Right kidney (tissue), 1 donor: ENCODE data around the gene DNAH2.

Experiments
- DNase-seq: peaks from one replicate; pipeline ENCODE4 v3.0.0-alpha.2; 2016

The DNAH2 gene

DNA sequence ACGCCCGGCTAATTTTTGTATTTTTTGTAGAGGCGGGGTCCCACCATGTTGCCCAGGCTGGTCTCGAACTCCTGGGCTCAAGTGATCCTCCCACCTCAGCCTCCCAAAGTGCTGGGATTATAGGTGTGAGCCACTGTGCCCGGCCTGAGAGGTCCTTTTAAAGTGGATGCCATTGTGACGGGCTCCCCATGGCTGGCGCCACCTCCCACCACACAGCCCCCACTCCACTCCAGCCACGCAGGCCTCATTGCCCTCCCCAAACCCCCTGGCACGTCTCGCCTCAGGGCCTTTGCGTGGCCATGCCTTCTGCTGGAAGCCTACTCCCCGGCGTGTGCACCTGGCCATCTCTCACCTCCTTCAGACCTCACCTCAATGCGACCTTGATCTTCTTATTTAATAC lies 104.6 kb downstream of the DNAH2 start:
- no peak for DNase-seq

DNA sequence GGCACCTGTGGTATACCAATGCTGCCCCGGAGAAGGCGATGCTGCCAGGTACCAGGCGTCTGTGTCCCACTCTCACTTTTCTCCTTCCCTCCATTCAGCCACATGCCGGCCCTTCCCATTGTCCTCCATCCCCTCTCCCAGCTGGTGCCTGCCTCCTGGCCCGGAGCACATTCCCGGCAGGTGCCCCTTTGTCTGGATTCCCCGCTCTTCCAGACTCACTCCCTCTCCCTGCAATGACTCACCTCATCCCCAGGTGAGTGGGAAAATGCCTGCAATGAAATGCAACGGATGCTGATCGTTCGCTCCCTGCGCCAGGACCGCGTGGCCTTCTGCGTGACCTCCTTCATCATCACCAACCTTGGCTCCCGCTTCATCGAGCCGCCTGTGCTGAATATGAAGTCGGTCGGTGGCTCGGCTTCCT lies 106.0 kb downstream of the DNAH2 start:
- DNase-seq, result no peak

GRCh38 chr17:7824021-7824924 lies 106.7 kb downstream of the DNAH2 start:
- DNase-seq, result no peak

GRCh38 chr17:7825206-7825990 lies 107.9 kb downstream of the DNAH2 start:
- DNase-seq, result no peak

DNA sequence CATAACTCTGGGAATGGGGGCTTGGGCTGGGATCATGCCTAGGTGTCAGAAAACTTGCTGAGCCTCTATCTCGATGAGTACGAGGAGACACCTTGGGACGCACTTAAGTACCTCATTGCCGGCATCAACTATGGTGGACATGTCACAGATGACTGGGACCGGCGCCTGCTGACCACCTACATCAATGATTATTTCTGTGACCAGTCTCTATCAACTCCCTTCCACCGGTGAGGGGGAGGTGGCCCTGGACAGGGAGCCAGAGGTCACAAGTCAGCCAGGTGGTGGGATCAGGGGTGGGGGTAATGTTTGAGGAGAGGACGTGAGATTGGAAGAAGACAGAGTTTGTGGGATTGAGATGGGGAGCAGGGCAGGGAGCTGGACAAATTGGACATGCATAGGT lies 113.1 kb downstream of the DNAH2 start:
- DNase-seq, result no peak

GRCh38 chr17:7831233-7831632 lies 113.7 kb downstream of the DNAH2 start:
- no peak for DNase-seq

DNA sequence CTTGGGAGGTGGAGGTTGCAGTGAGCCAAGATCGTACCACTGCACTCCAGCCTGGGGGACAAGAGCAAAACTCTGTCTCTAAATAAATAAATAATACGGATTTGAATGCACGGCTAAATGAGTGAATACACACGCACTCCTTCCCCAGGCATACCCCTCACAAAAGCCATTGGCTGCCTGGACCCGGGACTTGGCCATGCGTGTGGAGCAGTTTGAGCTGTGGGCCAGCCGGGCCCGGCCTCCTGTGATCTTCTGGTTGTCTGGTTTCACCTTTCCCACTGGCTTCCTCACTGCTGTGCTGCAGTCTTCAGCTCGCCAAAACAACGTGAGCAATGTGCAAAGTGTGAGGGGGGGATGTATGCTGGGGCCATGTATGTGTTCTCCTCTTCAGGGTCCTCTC lies 114.9 kb downstream of the DNAH2 start:
- DNase-seq, result no peak

DNA sequence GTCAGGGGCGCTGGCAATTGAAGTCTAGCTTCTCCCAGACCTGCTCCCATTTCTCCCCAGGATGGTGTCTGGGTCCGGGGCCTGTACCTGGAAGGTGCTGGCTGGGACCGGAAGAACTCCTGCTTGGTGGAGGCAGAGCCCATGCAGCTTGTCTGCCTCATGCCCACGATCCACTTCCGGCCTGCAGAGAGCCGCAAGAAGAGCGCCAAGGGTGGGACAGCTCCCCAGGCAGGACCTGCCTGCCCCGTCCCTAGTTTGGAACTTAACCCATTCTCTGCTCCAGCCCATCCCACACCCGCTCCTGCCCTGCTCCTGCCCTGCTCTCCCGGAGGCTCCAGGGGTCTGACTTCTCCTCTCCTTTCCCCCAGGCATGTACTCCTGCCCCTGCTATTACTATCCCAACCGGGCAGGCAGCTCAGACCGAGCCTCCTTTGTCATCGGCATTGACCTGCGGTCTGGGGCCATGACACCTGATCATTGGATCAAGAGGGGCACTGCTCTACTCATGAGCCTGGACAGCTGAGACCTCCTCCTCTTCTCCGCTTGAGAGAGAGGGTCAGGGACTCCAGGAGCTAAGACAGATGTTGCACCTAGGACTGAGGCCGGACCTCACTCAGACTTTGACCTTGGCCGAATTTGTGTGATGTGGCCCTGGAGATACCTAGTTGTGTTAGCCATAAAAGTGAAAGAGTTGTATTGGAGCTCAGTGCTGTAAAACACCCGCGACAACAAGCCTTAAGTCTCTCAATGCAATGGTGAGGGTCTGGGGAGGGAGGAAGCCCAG lies 115.7 kb downstream of the DNAH2 start:
- no peak for DNase-seq

GRCh38 chr17:7833795-7834541 lies 116.4 kb downstream of the DNAH2 start, which contains the start of gene KDM6B:
KDM6B (plus strand) TSS chr17:7834217; CDS start chr17:7845555, 11,338 bp downstream.
- peak; percentile 96 for DNase-seq

DNA sequence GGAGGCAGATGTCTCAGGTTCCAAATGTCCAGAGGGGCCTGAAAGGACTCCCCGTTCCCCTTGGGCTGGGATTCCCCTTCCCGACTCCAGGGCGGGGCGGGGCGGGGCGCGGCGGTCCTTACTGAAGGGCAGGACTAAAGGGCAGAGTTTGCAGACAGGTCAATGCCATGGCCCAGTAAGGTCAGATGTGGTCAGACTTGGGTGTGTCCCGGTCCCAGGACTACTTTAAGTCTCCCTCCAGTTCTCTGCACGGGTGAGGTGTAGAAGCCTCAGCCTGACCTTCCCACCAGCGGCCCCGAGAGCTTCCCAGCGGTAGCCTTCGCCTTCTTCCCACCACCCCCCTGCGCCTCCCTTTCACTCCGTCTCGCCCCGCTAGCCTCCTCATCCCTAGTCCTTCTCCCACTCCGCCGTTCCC lies 117.0 kb downstream of the DNAH2 start:
- DNase-seq, result peak; percentile 66

GRCh38 chr17:7834957-7835813 lies 117.6 kb downstream of the DNAH2 start:
- peak; percentile 97 for DNase-seq

DNA sequence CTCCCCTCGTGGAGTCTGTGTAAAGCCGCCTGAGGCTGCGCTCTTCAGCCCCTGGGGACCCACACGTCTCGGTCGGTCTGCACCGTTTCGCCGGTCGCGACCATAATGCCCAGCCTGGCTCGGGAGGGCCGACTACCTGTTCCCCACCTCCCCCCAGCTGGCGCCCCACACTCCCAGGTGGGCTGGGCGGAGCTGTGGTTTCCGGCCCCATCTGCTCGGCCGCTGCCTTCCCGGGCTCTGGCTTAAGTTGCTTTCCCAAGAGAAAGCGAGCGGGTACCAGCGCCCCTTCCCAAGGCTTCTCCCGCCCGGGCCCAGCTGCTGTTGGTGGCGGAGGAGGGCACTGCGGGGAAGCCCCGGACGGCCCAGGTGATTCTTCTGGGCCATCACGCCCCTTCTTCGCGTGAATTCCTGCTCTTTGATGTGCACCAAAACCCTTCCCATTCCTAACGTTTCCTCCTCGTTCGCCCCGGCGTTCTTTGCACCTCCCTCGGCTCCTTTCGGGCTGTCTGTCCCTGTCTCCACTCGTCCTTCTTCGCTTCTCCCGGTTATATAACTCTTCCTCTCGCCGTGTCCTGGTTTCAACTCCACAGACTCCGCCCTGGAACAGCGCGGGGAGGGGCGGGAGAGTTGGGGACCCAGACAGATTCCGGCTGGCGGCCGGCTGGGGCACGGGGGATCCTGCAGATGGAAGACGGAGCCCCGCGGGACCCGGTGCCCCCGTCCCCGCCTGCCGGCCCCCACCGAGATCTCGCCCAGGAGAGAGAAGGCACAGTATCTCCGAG lies 118.5 kb downstream of the DNAH2 start:
- peak; percentile 88 for DNase-seq

DNA sequence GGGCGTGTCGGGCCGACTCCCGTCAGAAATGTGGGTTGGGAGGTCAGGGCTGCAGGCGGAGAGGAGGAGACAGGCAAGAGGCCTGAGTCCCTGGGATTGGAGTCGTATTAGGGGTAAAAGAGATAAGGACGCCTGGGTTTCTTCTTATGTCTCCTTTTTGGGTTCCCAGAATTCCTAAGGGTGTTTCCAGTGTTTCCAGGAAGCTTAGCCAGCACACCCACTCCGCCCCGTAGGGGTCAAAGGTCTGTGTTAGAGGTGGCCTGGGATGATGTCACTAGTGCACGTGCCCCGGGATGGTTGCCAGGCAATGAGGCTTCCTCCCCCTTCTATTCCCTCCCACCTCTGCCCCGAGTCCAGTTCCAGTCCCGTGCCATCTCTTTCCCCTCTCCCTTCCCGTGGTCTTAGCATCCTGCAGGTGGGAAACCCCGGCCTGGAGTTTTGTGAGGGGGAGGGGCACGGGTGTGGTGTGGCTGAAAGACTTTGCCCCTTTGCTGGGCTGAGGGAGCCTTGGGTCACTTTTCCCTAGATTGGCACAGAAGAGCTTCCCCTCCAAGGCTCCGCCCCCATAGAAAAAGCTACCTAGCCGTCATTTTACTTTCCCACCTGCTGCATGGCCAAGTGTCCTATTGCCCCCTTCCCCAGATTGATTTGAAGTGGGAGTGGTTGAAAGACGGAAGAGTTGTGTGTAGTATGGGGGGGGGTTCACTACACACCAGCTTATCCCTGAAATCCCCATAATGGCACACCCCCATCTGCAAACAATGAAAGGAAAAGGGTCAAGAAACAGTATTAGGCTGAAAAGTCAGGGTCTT lies 119.3 kb downstream of the DNAH2 start:
- peak; percentile 83 for DNase-seq

GRCh38 chr17:7837408-7838088 lies 120.0 kb downstream of the DNAH2 start:
- no peak for DNase-seq

GRCh38 chr17:7838090-7839075 lies 120.8 kb downstream of the DNAH2 start:
- no peak for DNase-seq

GRCh38 chr17:7839190-7839875 lies 121.8 kb downstream of the DNAH2 start:
- DNase-seq, result no peak

- DNase-seq, result no peak
Measured at GRCh38 chr17:7839876-7840261, 122.3 kb downstream of the DNAH2 start.
